HG03064 (cell line): ENCODE results near the gene ATXN2.
"Not testable (repeated sequence)": the region's sequence is repeated elsewhere in the genome, so short reads cannot be mapped to it uniquely, and the experiment has no call there.

Experiments used
- ATAC-seq: cut with Tn5 transposase; IDR thresholded peaks from one replicate; pipeline ENCODE4 v1.9.1; 2021; ENCODE audit warnings: low read depth; ENCODE audit not compliant: unreplicated experiment

The ATXN2 gene

DNA sequence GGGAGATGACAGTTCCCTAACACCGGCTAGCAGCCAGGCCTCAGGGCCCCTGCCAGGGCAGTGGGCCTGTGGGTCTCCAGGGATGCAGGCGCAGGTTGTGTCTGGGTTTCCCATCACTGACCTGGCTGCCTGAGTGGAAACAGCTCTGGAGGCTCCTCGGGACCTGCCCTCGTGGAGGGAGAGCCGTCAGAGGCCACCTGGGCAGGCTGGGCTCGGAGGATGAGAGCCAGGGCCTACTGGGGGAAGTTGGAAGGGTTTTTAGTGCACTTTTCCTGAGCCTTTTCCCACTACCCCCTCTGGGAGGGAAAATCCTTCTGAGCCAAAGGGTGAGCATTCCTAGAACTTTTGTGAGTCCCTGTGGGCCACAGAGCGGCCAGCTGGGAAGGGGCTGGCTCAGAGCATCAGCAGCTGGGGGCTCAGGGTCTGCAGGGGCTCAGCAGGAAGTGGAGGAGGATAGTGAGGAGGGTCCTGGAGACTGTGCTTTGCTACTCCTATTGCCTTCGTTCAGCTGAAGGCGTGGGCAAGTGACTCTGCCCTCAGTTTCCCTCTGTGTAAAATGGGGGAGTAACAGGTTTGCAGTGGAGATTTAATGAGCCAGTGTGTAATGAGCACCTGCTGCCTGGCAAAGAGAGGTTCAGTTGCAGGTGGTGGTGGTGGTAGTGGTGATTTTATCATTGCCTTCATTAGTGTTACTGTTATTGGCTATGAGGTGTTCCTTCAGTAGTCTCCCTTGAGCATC is 191.6 kb downstream of the ATXN2 start:
- no peak for ATAC-seq

DNA sequence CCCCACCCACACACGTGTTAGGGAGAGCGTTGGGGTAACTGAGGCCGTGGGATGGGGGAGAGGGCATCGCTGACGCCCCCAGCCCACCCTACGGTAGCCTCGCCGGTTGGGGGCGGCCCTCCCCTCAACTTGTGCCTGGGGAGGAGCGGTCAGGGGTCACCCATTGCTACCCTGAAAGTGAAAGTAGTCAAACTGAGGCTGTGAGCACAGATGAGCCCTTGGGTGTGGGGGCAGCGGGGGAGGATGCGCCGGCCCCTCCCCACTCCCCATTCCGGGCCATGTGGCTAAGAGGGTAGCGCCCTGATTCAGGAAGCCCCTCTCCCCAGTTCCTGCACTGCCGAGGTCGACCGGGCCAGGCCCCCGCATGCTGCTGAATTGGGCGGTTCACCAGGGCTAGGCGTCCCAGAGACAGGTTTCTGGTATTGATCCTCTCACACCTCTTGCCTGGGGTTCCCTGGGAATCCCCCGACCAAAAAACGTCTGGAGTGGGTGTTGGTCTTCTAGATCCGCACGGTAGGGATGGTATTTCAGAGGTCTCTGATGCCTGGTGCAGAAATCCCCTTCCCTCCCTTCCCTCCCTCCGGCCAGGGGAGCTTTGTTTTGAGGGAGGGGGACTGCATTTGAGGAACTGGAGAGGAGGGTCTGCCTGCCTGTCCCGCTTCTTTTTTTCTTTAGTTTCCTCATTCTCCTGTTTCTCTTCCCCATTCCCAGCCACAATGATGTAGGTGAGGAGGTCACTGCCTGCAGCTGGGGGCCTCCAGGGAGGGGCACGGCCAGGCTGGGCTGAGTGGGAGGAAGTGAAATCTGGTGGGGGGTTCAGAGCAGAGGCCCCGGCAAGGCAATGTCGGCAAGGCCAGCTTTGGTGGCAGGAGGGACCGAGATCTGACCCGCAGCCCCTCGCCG is 192.4 kb downstream of the ATXN2 start:
- ATAC-seq, result no peak

- ATAC-seq, result peak; percentile 5
These were observed 193.1 kb downstream of the ATXN2 start, which contains the start of gene SH2B3 for GRCh38 chr12:111405859-111406473. Gene SH2B3 (plus strand): TSS chr12:111405923. CDS start chr12:111418146, 12,223 bp downstream.

DNA sequence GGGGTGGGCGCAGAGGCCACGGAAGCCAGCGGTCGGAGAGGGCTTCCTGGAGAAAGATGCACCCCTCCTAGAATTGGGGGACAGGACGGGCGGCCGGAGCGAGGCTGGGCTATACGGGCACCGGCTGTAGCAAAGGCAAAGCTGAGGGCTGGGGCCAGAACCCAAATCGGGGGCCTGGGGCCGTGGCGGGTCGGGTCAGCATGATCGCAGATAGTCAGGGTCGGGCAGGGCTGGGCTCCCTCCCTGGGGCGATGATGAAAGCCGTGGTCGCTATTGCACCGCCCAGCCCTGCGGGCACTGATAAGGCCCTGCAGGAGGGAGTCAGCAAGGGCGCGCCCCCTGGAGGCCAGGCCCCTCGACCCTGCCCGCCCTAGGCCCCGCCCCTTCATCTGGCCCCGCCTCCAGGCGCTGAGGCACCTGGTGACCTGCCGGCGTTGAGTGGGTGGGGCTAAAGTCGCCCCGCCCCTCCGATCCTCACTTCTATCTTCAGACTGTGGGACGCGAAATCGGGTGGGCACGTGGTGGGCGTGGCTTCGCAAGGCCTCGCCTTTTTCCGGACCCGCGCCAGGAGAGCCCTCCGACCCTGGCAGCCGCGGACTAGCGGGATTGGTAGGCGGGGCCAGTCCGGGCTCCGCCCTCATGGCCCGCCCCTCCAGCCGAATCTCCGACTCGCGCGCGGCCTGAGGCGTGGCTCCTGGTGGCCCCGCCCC is 193.8 kb downstream of the ATXN2 start:
- peak; percentile 44 for ATAC-seq

GRCh38 chr12:111404362-111405148 is 194.6 kb downstream of the ATXN2 start:
- no peak for ATAC-seq

DNA sequence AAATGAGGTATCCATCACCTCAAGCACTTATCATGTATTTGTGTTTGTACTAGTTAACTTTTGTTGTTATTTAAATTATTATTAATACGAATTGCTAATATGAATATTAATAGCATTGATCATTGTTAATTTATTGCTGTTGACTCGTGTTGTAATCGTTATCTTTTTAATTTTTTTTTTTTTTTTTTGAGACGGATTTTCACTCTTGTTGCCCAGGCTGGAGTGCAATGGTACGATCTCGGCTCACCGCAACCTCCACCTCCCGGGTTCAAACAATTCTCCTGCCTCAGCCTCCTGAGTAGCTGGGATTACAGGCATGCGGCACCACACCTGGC is 196.7 kb downstream of the ATXN2 start:
- not testable (repeated sequence) for ATAC-seq
